Panc1 (cell line): ENCODE data around the gene DPEP3. TPM values are rescaled to one million over a fixed set of nuclear protein-coding genes. Genes with fewer than 3 reads are reported as not detected.
A peak's percentile ranks its signal among the peaks of the same experiment; 100 is the strongest.

ENCODE experiments used
- ATAC-seq: fragments of 200-7000 bp; cut with Tn5 transposase; 2 replicates; pipeline ENCODE4 v1.9.1; 2020; ENCODE audit warnings: mild to moderate bottlenecking, moderate library complexity
- BruUV-seq: library from RNA; stranded (reverse); fragments of 400-500 nt; replicated peaks from 2 replicates; lab custom pipeline; 2021; lab: Mats Ljungman, UMichigan
- CTCF ChIA-PET: fragments of 300-600 bp; sonication (Branson Sonifier 250); formaldehyde crosslinking; loops from one replicate; lab custom pipeline; 2022; ENCODE audit warnings: antibody characterized with exemption; lab: Charles Lee
- POLR2A ChIA-PET: fragments of 300-600 bp; sonication (Branson Sonifier 250); formaldehyde crosslinking; loops from one replicate; lab custom pipeline; 2022; ENCODE audit warnings: antibody characterized with exemption; lab: Charles Lee
- DNase-seq: peaks from one replicate; pipeline ENCODE4 v3.0.0-alpha.2; 2010; ENCODE audit warnings: low read depth, low spot score
- H3K27ac ChIP-seq: 2 replicates; pipeline ENCODE4 v1.5.1; 2011; ENCODE audit warnings: mild to moderate bottlenecking, low read length, inconsistent platforms
- H3K27me3 ChIP-seq: fragments of 200-500 bp; sonication (Bioruptor generic); 2 replicates; pipeline ENCODE4 v1.6.0; 2014; ENCODE audit warnings: low read length, inconsistent platforms; ENCODE audit not compliant: control insufficient read depth, insufficient read depth
- H3K36me3 ChIP-seq: fragments of 200-500 bp; sonication (Bioruptor generic); 2 replicates; pipeline ENCODE4 v1.5.1; 2014; ENCODE audit warnings: inconsistent platforms, mild to moderate bottlenecking, low read length, moderate library complexity; ENCODE audit not compliant: control insufficient read depth, insufficient read depth
- H3K4me1 ChIP-seq: 2 replicates; pipeline ENCODE4 v1.5.1; 2011; ENCODE audit warnings: inconsistent platforms, mild to moderate bottlenecking, low read length, moderate library complexity; ENCODE audit not compliant: control insufficient read depth, insufficient read depth
- H3K4me3 ChIP-seq, 2 experiments: 2 replicates each; pipeline ENCODE4 v1.5.1; 2011 to 2012; ENCODE audit warnings: low read depth in 2 of 2, low read length in 2 of 2, mild to moderate bottlenecking in 2 of 2, inconsistent platforms in 1 of 2, moderate library complexity in 1 of 2
- H3K9me3 ChIP-seq: fragments of 200-500 bp; sonication (Bioruptor generic); 2 replicates; pipeline ENCODE4 v1.5.1; 2014; ENCODE audit warnings: low read depth, mild to moderate bottlenecking, inconsistent platforms, low read length, moderate library complexity; ENCODE audit not compliant: control insufficient read depth, insufficient read depth
- CTCF ChIP-seq: fragments of 450-650 bp; IDR thresholded peaks from 2 replicates; pipeline ENCODE4 v1.5.1; 2017; ENCODE audit warnings: mild to moderate bottlenecking
- POLR2AphosphoS5 ChIP-seq: IDR thresholded peaks from 2 replicates; pipeline ENCODE4 v1.6.1; 2012; ENCODE audit warnings: mild to moderate bottlenecking, low read depth, low read length, moderate library complexity
- SIN3A ChIP-seq: IDR thresholded peaks from 2 replicates; pipeline ENCODE4 v1.6.1; 2012; ENCODE audit warnings: low read depth, mild to moderate bottlenecking, low read length, moderate library complexity, borderline replicate concordance; ENCODE audit not compliant: insufficient read depth
- TCF7L2 ChIP-seq: IDR thresholded peaks from 2 replicates; pipeline ENCODE4 v1.6.1; 2011; ENCODE audit warnings: mild to moderate bottlenecking, low read depth, low read length, inconsistent platforms
- in situ Hi-C: cut with HindIII; loops from 2 replicates; pipeline ENCODE4 v1.10.0; 2016; ENCODE audit warnings: low sequenced_read_pairs, low pct_unique_long_range_greater_than_20kb
- intact Hi-C: fragments of 100-400 bp; cut with micrococcal nuclease; formaldehyde crosslinking; loops from one replicate; pipeline ENCODE4 v1.10.0; 2022; ENCODE audit not compliant: unreplicated experiment
- total RNA-seq: library from RNA; stranded (reverse); gene quantifications from one replicate; pipeline ENCODE4 v1.2.1, GENCODE V29; 2021; ENCODE audit not compliant: unreplicated experiment
- TF ChIP-seq, protein P1 (sequence below), 2 experiments: IDR thresholded peaks; 2 replicates each; pipeline ENCODE4 v1.6.1; 2011 to 2012; ENCODE audit warnings: low read depth in 2 of 2, control low read depth in 1 of 2, low read length in 1 of 2, mild to moderate bottlenecking in 1 of 2, moderate library complexity in 1 of 2; ENCODE audit not compliant: insufficient read depth in 1 of 2

DPEP3 gene
- total RNA-seq, 1 experiment from 2014 or later, result not detected

DNA sequence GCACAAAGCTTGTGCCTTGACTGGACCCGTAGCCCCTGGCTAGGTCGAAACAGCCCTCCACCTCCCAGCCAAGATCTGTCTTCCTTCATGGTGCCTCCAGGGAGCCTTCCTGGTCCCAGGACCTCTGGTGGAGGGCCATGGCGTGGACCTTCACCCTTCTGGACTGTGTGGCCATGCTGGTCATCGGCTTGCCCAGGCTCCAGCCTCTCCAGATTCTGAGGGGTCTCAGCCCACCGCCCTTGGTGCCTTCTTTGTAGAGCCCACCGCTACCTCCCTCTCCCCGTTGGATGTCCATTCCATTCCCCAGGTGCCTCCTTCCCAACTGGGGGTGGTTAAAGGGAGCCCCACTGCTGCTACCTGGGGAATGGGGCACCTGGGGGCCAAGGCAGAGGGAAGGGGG, 52.2 kb downstream of the DPEP3 start:
- H3K36me3 ChIP-seq, result no peaks in the 10 kb centered on the region
- TF ChIP-seq CTCF (no peak), POLR2AphosphoS5 (no peak), SIN3A (no peak), TCF7L2 (no peak)
- TF ChIP-seq, protein P1, sequence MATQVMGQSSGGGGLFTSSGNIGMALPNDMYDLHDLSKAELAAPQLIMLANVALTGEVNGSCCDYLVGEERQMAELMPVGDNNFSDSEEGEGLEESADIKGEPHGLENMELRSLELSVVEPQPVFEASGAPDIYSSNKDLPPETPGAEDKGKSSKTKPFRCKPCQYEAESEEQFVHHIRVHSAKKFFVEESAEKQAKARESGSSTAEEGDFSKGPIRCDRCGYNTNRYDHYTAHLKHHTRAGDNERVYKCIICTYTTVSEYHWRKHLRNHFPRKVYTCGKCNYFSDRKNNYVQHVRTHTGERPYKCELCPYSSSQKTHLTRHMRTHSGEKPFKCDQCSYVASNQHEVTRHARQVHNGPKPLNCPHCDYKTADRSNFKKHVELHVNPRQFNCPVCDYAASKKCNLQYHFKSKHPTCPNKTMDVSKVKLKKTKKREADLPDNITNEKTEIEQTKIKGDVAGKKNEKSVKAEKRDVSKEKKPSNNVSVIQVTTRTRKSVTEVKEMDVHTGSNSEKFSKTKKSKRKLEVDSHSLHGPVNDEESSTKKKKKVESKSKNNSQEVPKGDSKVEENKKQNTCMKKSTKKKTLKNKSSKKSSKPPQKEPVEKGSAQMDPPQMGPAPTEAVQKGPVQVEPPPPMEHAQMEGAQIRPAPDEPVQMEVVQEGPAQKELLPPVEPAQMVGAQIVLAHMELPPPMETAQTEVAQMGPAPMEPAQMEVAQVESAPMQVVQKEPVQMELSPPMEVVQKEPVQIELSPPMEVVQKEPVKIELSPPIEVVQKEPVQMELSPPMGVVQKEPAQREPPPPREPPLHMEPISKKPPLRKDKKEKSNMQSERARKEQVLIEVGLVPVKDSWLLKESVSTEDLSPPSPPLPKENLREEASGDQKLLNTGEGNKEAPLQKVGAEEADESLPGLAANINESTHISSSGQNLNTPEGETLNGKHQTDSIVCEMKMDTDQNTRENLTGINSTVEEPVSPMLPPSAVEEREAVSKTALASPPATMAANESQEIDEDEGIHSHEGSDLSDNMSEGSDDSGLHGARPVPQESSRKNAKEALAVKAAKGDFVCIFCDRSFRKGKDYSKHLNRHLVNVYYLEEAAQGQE (IDR thresholded peaks at IDR 0.05; ENCODE audit: insufficient read depth in 1 of 2, low read depth in 2 of 2, low read length in 1 of 2), result no peak
- in situ Hi-C loops, result no loop called here
- H3K27me3 ChIP-seq, result no peaks in the 10 kb centered on the region
- H3K4me3 ChIP-seq, result no peak overlapping the region
- POLR2A ChIA-PET, result no interaction called here
- CTCF ChIA-PET, result interaction anchor here (1.0 kb wide), 1 partner anchor 111 kb away, joined by 5 read pairs; no protein-coding TSS in a partner anchor
- H3K4me1 ChIP-seq, result no peaks in the 10 kb centered on the region
- H3K9me3 ChIP-seq, result no peaks in the 10 kb centered on the region
- DNase-seq (no peak), ATAC-seq (no peak)
- H3K27ac ChIP-seq, result no peak overlapping the region
- intact Hi-C loops, result loop anchor here (5.0 kb wide), 1 partner anchor 256 kb away; no protein-coding TSS in a partner anchor
- no TSS peak for BruUV-seq

DNA sequence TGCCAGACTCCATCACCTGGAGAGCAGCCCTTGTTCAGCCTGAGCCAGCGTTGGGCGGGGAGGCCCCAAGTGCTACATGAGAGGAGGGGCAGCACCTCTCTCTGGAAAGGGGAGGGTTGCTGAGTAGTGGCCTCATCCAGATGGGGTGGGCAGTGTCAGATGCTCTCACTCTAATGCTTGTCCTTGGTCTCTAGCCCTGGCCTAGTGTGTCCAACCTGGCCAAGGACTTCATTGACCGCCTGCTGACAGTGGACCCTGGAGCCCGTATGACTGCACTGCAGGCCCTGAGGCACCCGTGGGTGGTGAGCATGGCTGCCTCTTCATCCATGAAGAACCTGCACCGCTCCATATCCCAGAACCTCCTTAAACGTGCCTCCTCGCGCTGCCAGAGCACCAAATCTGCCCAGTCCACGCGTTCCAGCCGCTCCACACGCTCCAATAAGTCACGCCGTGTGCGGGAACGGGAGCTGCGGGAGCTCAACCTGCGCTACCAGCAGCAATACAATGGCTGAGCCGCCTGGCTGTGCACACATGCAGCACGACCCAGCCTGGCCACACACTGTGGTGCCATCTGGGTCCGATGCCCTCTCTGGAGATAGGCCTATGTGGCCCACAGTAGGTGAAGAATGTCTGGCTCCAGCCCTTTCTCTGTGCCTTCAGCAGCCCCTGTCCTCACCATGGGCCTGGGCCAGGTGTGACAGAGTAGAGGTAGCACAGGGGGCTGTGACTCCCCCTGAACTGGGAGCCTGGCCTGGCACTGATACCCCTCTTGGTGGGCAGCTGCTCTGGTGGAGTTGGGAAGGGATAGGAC, 53.0 kb downstream of the DPEP3 start:
- H3K36me3 ChIP-seq, result no peaks in the 10 kb centered on the region
- BruUV-seq, result no TSS peak
- intact Hi-C loops, result loop anchor here (5.0 kb wide), 1 partner anchor 255 kb away; no protein-coding TSS in a partner anchor
- ChIA-PET POLR2A (no interaction called here), CTCF (interaction anchor here (0.6 kb wide), 1 partner anchor 112 kb away, joined by 13 read pairs; no protein-coding TSS in a partner anchor)
- no peaks in the 10 kb centered on the region for H3K9me3 ChIP-seq
- TF ChIP-seq POLR2AphosphoS5 (no peak), TCF7L2 (no peak), CTCF (no peak), SIN3A (no peak)
- TF ChIP-seq, protein P1 (IDR thresholded peaks at IDR 0.05; ENCODE audit: insufficient read depth in 1 of 2, low read depth in 2 of 2, low read length in 1 of 2), result no peak
- H3K4me1 ChIP-seq, result no peaks in the 10 kb centered on the region
- H3K27me3 ChIP-seq, result no peaks in the 10 kb centered on the region
- in situ Hi-C loops, result no loop called here
- no peak overlapping the region for H3K4me3 ChIP-seq
- no peak overlapping the region for H3K27ac ChIP-seq
- ATAC-seq (0 out of 2 replicates have a peak, but pooled peaks have one; percentile 8), DNase-seq (no peak)
